Sigmoid colon (tissue), 7 donors: ENCODE data around the gene KCNJ12. TPM values are rescaled to one million over a fixed set of nuclear protein-coding genes. Genes with fewer than 3 reads are reported as not detected.

Experiments
- DNase-seq: peaks from one replicate; pipeline ENCODE4 v3.0.0-alpha.2; 2019
- H3K27ac ChIP-seq, 4 donors: fragments of 200-600 bp; sonication (generic); one replicate each; pipeline ENCODE4 v1.5.1; 2016 to 2019; ENCODE audit warnings: mild to moderate bottlenecking in 1 of 4
- H3K27me3 ChIP-seq, 3 donors: fragments of 200-600 bp; sonication (generic); one replicate each; pipeline ENCODE4 v1.5.1; 2019; ENCODE audit warnings: mild to moderate bottlenecking in 1 of 3
- H3K36me3 ChIP-seq, 4 donors: fragments of 200-600 bp; sonication (generic); one replicate each; pipeline ENCODE4 v1.5.1; 2016 to 2019
- H3K4me1 ChIP-seq, 4 donors: fragments of 200-600 bp; sonication (generic); one replicate each; pipeline ENCODE4 v1.5.1; 2017 to 2019
- H3K4me3 ChIP-seq, 4 donors: fragments of 200-600 bp; sonication (generic); one replicate each; pipeline ENCODE4 v1.5.1; 2017 to 2019; ENCODE audit warnings: mild to moderate bottlenecking in 2 of 4, moderate library complexity in 1 of 4
- H3K9me3 ChIP-seq, 4 donors: fragments of 200-600 bp in 3 of 4; sonication (generic) in 3 of 4; one replicate each; pipeline versions ENCODE4 v1.5.1 to v1.6.1; 2013 to 2019
- CTCF ChIP-seq, 4 experiments: fragments of 450-650 bp in 3 of 4; fragments of 200-600 bp in 1 of 4; IDR thresholded peaks; one replicate each; pipeline ENCODE4 v1.5.1; 2016 to 2019; ENCODE audit warnings: antibody characterized with exemption in 4 of 4, mild to moderate bottlenecking in 3 of 4, moderate library complexity in 2 of 4
- EP300 ChIP-seq, 4 donors: sonication (generic); formaldehyde crosslinking; IDR thresholded peaks; one replicate each; pipeline ENCODE4 v1.6.1; 2017; ENCODE audit warnings: antibody characterized with exemption in 4 of 4
- POLR2A ChIP-seq, 2 donors: fragments of 450-650 bp; IDR thresholded peaks; one replicate each; pipeline ENCODE4 v1.6.1; 2016; ENCODE audit warnings: antibody characterized with exemption in 2 of 2, mild to moderate bottlenecking in 2 of 2, moderate library complexity in 2 of 2
- POLR2AphosphoS5 ChIP-seq, 4 donors: sonication (generic); formaldehyde crosslinking; IDR thresholded peaks; one replicate each; pipeline ENCODE4 v1.6.1; 2017; ENCODE audit warnings: antibody characterized with exemption in 4 of 4
- WGBS, 2 donors: extraction: QIAGEN DNeasy Blood & Tissue Kit; methylation state at CpG; one replicate each; pipeline ENCODE4 v1.1.7; 2013; 5-methylcytosine and 5-hydroxymethylcytosine counted together
- intact Hi-C: fragments of 100-400 bp; cut with DNase I; formaldehyde crosslinking; loops from one replicate; pipeline ENCODE4 v1.15.1; 2023
- polyA plus RNA-seq, 3 donors: library from polyadenylated mRNA; stranded (reverse); fragments of 200-250 nt; gene quantifications; one replicate each; pipeline ENCODE4 v1.2.3, GENCODE V29; 2013
- total RNA-seq, 4 donors: library from RNA; depleted of rRNA; stranded (reverse); fragments of >200 nt; gene quantifications; one replicate each; pipeline ENCODE4 v1.1.0, GENCODE V29; 2016
- donor health status: healthy with polysubstance abuse.
- donor health status: Bipolar disorder and iron deficiency.
- donor health status: healthy.

KCNJ12 gene
- total and polyA plus RNA-seq, 7 donors, result 0.23 to 2.2 (median 0.60) TPM

- Histone ChIP-seq H3K4me3 (peak overlapping the region in 3 of 4 donors; percentile 50 to 63 (median 57)), H3K36me3 (no peaks in the 10 kb centered on the region), H3K27ac (no peak overlapping the region), H3K9me3 (no peaks in the 10 kb centered on the region), H3K4me1 (peaks cover 0 to 35% (median 31%) of the 10 kb centered on the region in 4 donors), H3K27me3 (peaks cover 0 to 48% (median 34%) of the 10 kb centered on the region in 3 donors)
- intact Hi-C loops, result no loop called here
- 20 to 46% methylated on average over 11 of the region's 11 CpGs for WGBS, 2 donors
- no peak for TF ChIP-seq EP300 (IDR thresholded peaks at IDR 0.05)
- TF ChIP-seq POLR2AphosphoS5 (IDR thresholded peaks at IDR 0.05), result no peak
- TF ChIP-seq CTCF (IDR thresholded peaks at IDR 0.05), result no peak
- no peak for TF ChIP-seq POLR2A (IDR thresholded peaks at IDR 0.05)
- no peak for DNase-seq
Observed at GRCh38 chr17:21375757-21376080, 438 bp upstream of the KCNJ12 start.

- no peaks in the 10 kb centered on the region for H3K9me3 ChIP-seq
- no peak for DNase-seq
- H3K27ac ChIP-seq, result peak overlapping the region; percentile 14 to 58 (median 38)
- TF ChIP-seq POLR2A (IDR thresholded peaks at IDR 0.05), result no peak
- no peak for TF ChIP-seq EP300 (IDR thresholded peaks at IDR 0.05)
- TF ChIP-seq POLR2AphosphoS5 (IDR thresholded peaks at IDR 0.05), result no peak
- no peak for TF ChIP-seq CTCF (IDR thresholded peaks at IDR 0.05)
- intact Hi-C loops, result no loop called here
- peak overlapping the region; percentile 31 to 63 (median 54) for H3K4me3 ChIP-seq
- H3K27me3 ChIP-seq, result peaks cover 0 to 48% (median 34%) of the 10 kb centered on the region in 3 donors
- peaks cover 0 to 30% (median 28%) of the 10 kb centered on the region in 4 donors for H3K4me1 ChIP-seq
- WGBS, 2 donors, result 1 to 2% methylated on average over 80 of the region's 80 CpGs
- H3K36me3 ChIP-seq, result no peaks in the 10 kb centered on the region
Observed at GRCh38 chr17:21376759-21377690, 868 bp downstream of the KCNJ12 start.

- peaks cover 0 to 30% (median 28%) of the 10 kb centered on the region in 4 donors for H3K4me1 ChIP-seq
- peak overlapping the region; percentile 31 to 63 (median 54) for H3K4me3 ChIP-seq
- no peak for TF ChIP-seq POLR2AphosphoS5 (IDR thresholded peaks at IDR 0.05)
- no peak for TF ChIP-seq CTCF (IDR thresholded peaks at IDR 0.05)
- TF ChIP-seq POLR2A (IDR thresholded peaks at IDR 0.05), result no peak
- no peak for TF ChIP-seq EP300 (IDR thresholded peaks at IDR 0.05)
- peak overlapping the region in 1 of 4 donors; percentile 25 for H3K27ac ChIP-seq
- intact Hi-C loops, result no loop called here
- H3K9me3 ChIP-seq, result no peaks in the 10 kb centered on the region
- DNase-seq, result no peak
- peaks cover 0 to 51% (median 34%) of the 10 kb centered on the region in 3 donors for H3K27me3 ChIP-seq
- no peaks in the 10 kb centered on the region for H3K36me3 ChIP-seq
- WGBS, 2 donors, result 9 to 12% methylated on average over 43 of the region's 43 CpGs
Observed at GRCh38 chr17:21377705-21378396, 1.7 kb downstream of the KCNJ12 start.

- no peak for DNase-seq
- Histone ChIP-seq H3K27me3 (peaks cover 0 to 51% (median 34%) of the 10 kb centered on the region in 3 donors), H3K36me3 (no peaks in the 10 kb centered on the region), H3K4me3 (peak overlapping the region in 1 of 4 donors; percentile 50), H3K27ac (no peak overlapping the region), H3K9me3 (no peaks in the 10 kb centered on the region), H3K4me1 (peaks cover 0 to 30% (median 28%) of the 10 kb centered on the region in 4 donors)
- WGBS, 2 donors, result 54 to 56% methylated on average over 5 of the region's 5 CpGs
- TF ChIP-seq EP300 (IDR thresholded peaks at IDR 0.05) (no peak), POLR2AphosphoS5 (IDR thresholded peaks at IDR 0.05) (no peak)
- intact Hi-C loops, result no loop called here
Observed at GRCh38 chr17:21378553-21378952, 2.4 kb downstream of the KCNJ12 start.
